ENCODE measurements around the gene IL36G.

IL36G gene

DNA sequence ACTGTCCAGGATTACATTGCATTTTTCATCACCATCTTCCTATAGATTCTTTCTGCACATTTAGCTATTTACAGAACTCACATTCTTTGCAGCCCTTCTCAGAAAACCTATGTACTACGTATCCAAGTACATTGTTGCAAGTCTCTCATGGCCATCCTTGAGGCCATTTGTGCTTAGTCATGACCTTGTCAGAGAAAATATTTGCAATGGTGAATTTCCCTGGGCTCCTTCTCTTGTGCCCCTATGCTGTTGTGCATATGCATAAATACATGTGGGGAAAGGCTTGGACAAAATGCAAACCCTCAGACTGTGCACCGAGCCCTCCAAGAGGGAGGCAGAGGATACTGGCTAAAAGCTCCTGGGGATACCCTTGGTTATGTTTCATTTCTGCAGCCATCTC, 47.0 kb downstream of the IL36G start:
- no peak for DNase-seq

- DNase-seq: no peak
Measured at GRCh38 chr2:113025737-113026136, 47.9 kb downstream of the IL36G start.

DNA sequence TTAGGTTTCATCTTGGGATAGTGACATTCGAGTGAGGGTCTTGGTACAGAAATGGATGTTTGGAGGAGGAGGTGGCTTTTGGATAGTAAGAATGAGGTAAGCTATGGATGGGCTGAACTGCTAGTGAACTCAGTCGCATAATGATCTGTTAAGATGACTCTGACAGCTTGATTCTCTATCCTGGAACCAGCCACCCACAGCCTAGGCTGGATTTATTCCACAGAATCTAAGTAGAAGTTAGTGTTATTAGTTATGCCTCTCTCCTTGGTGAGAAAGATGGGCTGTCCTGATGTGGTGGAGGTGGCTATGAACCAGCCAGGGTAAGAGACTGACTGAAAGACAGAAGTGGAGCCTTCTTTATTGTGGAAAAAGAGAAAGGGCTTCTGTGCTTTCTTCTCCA, 49.9 kb downstream of the IL36G start:
- DNase-seq: no peak

DNA sequence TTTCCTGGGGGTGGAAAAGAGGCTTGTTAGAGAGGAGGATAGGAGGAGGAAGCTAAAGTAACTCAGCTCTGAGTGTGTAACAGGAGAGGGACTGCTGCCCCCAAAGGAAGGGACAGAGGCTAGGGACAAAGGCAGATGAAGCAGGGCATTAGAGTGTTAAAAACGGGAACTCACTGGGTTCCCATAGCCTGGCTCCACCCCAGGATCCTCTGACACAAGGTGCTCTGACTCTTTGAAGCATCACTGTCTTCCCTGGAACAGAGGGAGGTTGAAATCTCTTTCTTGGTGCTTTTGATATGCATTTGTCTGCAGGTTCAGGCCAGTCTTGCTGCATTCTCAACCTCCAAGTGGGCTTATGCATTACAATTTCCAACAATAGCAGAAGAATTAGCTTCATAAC, 50.3 kb downstream of the IL36G start:
- DNase-seq: no peak

DNA sequence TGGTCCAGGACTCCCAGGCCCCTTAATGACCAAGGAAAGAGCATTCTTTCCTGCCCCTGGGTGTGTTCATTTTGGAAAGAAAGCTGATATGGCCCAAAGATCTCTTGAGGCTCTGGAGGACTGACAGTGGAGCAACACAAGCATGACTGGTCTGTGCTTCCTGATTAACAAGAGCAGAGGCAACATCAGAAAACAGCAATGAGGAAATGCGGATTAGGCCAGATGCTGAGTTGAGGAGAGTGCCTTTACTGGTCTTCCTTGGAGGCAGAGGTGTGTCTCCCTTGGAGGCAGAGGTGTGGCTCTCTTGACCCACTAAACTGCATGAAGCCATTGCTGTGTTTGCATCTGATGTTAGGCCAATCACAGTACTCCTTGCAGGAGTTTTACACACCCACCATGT, 54.9 kb downstream of the IL36G start:
- DNase-seq: no peak

DNA sequence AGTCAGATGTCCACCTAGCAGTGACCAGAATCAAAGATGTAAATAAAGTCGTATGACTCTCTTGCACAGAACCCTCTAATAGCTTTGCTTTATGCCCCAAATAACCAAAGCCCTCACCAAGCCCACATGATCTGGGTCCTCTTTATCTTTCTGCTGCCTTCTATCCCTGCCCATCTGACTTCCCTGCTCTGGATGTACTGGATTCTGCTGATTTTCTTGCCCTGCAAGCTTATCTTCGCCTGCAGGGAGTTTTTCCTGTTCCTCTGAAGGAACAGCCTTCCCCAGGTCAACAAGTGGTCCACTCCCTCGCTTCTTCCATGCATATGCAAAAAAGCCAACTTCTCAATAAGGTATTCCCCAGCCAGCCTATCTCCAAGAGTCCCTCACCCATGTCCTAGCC, 56.2 kb downstream of the IL36G start:
- no peak for DNase-seq
